HG02970 (cell line): ENCODE data around the gene ATP5MK.
"Not testable (repeated sequence)": the region's sequence is repeated elsewhere in the genome, so short reads cannot be mapped to it uniquely, and the experiment has no call there.

Source experiments
- ATAC-seq: cut with Tn5 transposase; IDR thresholded peaks from one replicate; pipeline ENCODE4 v1.9.1; 2021; ENCODE audit warnings: mild to moderate bottlenecking, moderate library complexity, moderate number of reproducible peaks; ENCODE audit not compliant: unreplicated experiment, low FRiP score

The ATP5MK gene, protein sequence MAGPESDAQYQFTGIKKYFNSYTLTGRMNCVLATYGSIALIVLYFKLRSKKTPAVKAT

DNA sequence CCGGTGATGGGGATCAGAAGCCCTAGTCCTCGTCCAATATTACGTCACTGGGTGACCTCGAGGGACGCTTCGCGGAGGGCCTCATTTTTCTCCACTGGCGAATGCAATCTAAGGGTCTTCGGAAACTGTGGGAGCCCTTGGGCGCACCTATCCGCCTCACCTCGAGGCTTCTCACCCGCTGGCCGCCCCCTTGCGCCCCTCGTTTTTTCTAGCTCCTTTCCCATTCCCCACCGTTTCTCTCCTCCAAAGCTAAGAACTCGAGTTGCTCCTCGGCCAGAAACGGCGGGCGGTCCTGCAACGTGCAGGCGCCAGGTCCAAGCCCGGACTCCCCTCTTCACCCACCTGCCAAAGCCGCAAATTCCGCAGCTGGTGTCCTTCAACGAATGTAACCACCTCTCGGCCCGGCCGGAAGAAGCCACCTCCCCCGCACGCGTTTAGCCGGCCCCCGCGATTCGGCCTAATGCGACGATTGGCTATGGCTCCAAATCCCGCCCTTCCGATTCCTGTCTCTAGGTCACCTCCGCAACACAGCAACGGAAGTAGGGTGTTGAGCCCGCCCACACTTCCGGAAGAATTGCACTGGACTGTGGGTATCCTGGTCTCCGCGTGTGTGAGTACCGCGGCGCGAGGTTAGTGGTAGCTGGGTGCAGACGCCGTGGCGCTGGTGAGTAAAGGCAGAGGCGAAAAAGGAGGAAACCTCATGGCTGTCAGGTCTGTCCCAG is at the start of gene ATP5MK, which contains the start of gene PDCD11:
Gene ATP5MK, minus strand, starts transcription at position 409 of the 722 bp plus-strand sequence. CDS start 4,018 bp downstream, outside the sequence.
Gene PDCD11, plus strand, starts transcription at position 560 of the 722 bp plus-strand sequence. CDS start 1,801 bp downstream, outside the sequence.
- peak; percentile 98 for ATAC-seq

DNA sequence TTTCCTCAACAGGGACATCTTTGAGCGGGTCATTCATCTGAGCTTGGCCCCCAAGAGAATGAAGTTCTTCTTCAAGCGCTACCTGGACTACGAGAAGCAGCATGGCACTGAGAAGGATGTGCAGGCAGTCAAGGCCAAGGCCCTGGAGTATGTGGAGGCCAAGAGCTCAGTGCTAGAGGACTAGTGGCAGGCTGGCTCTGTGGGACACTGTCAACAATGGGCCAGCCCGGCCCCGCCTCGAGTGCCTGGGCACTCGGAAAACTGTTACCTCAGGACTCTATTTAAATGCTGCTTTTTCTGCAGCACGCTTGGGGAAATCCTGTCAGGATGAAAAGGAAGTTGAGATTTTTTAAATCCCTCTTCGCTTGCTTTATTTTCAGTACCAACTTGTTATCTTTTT is 49.1 kb upstream of the ATP5MK start:
- no peak for ATAC-seq

- no peak for ATAC-seq
Measured at GRCh38 chr10:103444478-103444877, 48.2 kb upstream of the ATP5MK start.

- no peak for ATAC-seq
Measured at GRCh38 chr10:103443475-103444185, 47.4 kb upstream of the ATP5MK start.

DNA sequence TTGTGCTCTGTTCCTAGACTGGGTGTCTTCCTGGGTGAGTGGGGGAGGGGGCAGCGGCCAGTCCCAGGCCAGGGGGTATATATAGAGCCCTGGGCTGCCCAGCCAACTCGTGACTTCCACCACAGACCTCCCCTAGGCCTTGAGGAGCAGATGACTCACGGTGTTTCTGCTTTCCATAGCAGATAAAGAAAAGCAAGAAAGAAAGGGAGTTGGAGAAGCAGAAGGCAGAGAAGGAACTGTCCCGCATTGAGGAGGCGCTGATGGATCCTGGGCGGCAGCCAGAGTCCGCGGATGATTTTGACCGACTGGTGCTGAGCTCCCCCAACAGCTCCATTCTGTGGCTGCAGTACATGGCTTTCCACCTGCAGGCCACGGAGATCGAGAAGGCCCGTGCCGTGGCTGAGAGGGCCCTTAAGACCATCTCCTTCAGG is 45.8 kb upstream of the ATP5MK start:
- ATAC-seq, result no peak

- ATAC-seq, result no peak
Measured at GRCh38 chr10:103441611-103442010, 45.3 kb upstream of the ATP5MK start.

GRCh38 chr10:103441206-103441605 is 44.9 kb upstream of the ATP5MK start:
- no peak for ATAC-seq

GRCh38 chr10:103440416-103440815 is 44.1 kb upstream of the ATP5MK start:
- no peak for ATAC-seq

GRCh38 chr10:103439776-103440175 is 43.5 kb upstream of the ATP5MK start:
- ATAC-seq, result no peak

DNA sequence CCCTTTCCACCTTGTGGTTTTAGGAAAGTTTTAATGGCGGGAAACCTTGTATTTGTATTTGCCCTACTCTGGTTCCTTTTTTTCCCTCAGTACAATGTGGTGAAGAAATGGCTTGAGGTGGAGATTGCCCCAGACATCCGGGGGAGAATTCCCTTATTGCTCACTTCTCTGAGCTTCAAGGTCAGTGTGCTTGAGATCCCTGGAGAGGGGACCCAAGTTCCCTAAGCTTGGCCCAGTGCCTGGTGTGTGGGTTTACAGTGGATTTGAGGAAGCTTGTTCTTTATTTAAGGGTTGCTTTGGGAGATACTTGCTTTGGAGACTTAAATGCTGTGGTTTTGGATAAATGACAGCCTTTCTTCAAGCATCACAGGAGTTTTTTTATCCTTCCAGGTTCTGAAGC is 37.6 kb upstream of the ATP5MK start:
- ATAC-seq, result no peak

GRCh38 chr10:103431902-103432301 is 35.6 kb upstream of the ATP5MK start:
- ATAC-seq, result no peak

GRCh38 chr10:103429647-103430046 is 33.4 kb upstream of the ATP5MK start:
- ATAC-seq, result no peak

- ATAC-seq, result no peak
Measured at GRCh38 chr10:103428989-103429643, 32.8 kb upstream of the ATP5MK start.

- ATAC-seq, result no peak
Measured at GRCh38 chr10:103427866-103428265, 31.6 kb upstream of the ATP5MK start.

- ATAC-seq, result no peak
Measured at GRCh38 chr10:103423748-103424147, 27.5 kb upstream of the ATP5MK start.

- no peak for ATAC-seq
Measured at GRCh38 chr10:103419101-103419500, 22.8 kb upstream of the ATP5MK start.

- no peak for ATAC-seq
Measured at GRCh38 chr10:103417601-103418000, 21.3 kb upstream of the ATP5MK start.

DNA sequence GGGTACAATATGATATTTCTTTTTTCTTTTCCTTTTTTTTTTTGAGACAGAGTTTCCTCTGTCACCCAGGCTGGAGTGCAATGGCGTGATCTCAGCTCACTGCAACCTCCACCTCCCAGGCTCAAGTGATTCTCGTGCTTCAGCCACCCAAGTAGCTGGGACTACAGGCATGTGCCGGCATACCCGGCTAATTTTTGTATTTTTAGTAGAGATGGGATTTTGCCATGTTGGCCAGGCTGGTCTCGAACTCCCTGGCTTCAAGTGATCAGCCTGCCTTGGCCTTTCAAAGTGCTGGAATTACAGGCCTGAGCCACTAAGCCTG is 20.8 kb upstream of the ATP5MK start:
- not testable (repeated sequence) for ATAC-seq

- no peak for ATAC-seq
Measured at GRCh38 chr10:103416436-103417147, 20.3 kb upstream of the ATP5MK start.

GRCh38 chr10:103415581-103415980 is 19.3 kb upstream of the ATP5MK start:
- ATAC-seq, result no peak

DNA sequence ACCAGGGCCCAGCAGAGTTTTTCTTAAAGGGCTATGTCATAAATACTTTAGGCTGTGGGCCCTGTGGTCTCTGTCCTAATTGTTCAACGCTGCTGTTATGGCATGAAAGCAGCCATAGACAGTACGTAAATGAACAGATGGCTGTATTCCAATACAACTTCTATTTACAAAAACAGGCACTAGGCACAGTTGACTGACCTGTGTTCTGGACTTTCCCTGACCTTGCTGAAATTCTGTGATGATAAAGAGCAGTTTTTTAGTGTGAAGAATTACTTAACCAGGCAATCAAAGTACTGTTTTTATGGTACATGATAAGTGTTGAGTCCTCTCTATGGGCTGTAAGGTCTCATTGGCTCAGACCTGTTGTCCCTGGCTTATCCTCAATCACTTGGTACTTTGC is 17.3 kb upstream of the ATP5MK start:
- no peak for ATAC-seq
